IMR-90 (cell line): ENCODE results near the gene DOCK4. TPM values are rescaled to one million over a fixed set of nuclear protein-coding genes. Genes with fewer than 3 reads are reported as not detected.

ENCODE experiments used
- ATAC-seq: fragments of 200-7000 bp; cut with Tn5 transposase; 2 replicates; pipeline ENCODE4 v1.9.1; 2020; ENCODE audit warnings: low read depth, mild to moderate bottlenecking, moderate library complexity
- BruUV-seq: library from RNA; stranded (reverse); fragments of 400-500 nt; replicated peaks from 2 replicates; lab custom pipeline; 2021; lab: Mats Ljungman, UMichigan
- CTCF ChIA-PET: fragments of 300-600 bp; formaldehyde crosslinking; extraction: SDS; loops from one replicate; lab custom pipeline; 2021; ENCODE audit warnings: antibody characterized with exemption; lab: Yijun Ruan, JAX
- POLR2A ChIA-PET: fragments of 300-600 bp; sonication (Branson Sonifier 250); formaldehyde crosslinking; loops from one replicate; lab custom pipeline; 2022; ENCODE audit warnings: antibody characterized with exemption; ENCODE audit not compliant: unreplicated experiment; lab: Charles Lee
- DNase-seq: peaks from one replicate; pipeline ENCODE4 v3.0.0; 2013
- H2AFZ ChIP-seq: replicated peaks from 2 replicates; pipeline ENCODE3; 2013; ENCODE audit warnings: low read length, mild to moderate bottlenecking; ENCODE audit not compliant: poor library complexity
- H2AK5ac ChIP-seq: 2 replicates; pipeline ENCODE4 v1.6.1; 2013; ENCODE audit warnings: low read depth, low read length, inconsistent platforms
- H2AK9ac ChIP-seq: replicated peaks from 2 replicates; pipeline ENCODE3; 2013; ENCODE audit warnings: mild to moderate bottlenecking, low read depth, low read length, moderate library complexity; ENCODE audit not compliant: poor library complexity
- H2BK120ac ChIP-seq: 2 replicates; pipeline ENCODE4 v1.6.1; 2013; ENCODE audit warnings: low read depth, low read length, inconsistent platforms
- H2BK15ac ChIP-seq: 3 replicates; pipeline ENCODE4 v1.6.1; 2013; ENCODE audit warnings: low read depth, low read length, inconsistent platforms
- H2BK20ac ChIP-seq: 2 replicates; pipeline ENCODE4 v1.6.1; 2013; ENCODE audit warnings: low read depth, mild to moderate bottlenecking, inconsistent platforms, low read length, moderate library complexity
- H2BK5ac ChIP-seq: 2 replicates; pipeline ENCODE4 v1.6.1; 2013; ENCODE audit warnings: mild to moderate bottlenecking, low read depth, low read length, inconsistent platforms; ENCODE audit not compliant: poor library complexity, severe bottlenecking
- H3K14ac ChIP-seq: replicated peaks from 2 replicates; pipeline ENCODE4 v1.6.1; 2013; ENCODE audit warnings: low read depth, low read length, inconsistent platforms
- H3K18ac ChIP-seq: 2 replicates; pipeline ENCODE4 v1.6.1; 2013; ENCODE audit warnings: low read depth, low read length, control low read depth
- H3K23ac ChIP-seq: 2 replicates; pipeline ENCODE4 v1.6.1; 2013; ENCODE audit warnings: low read depth, low read length, inconsistent platforms
- H3K27ac ChIP-seq: 2 replicates; pipeline ENCODE4 v1.5.1; 2013; ENCODE audit warnings: mild to moderate bottlenecking, control low read depth, low read length; ENCODE audit not compliant: insufficient read depth
- H3K27me3 ChIP-seq: 2 replicates; pipeline ENCODE4 v1.6.1; 2013; ENCODE audit warnings: low read length; ENCODE audit not compliant: control insufficient read depth, insufficient read depth
- H3K36me3 ChIP-seq: 2 replicates; pipeline ENCODE4 v1.6.1; 2013; ENCODE audit warnings: low read length, mixed read lengths; ENCODE audit not compliant: control insufficient read depth, insufficient read depth
- H3K4ac ChIP-seq: 2 replicates; pipeline ENCODE4 v1.6.1; 2013; ENCODE audit warnings: low read depth, low read length, inconsistent platforms
- H3K4me1 ChIP-seq: 2 replicates; pipeline ENCODE4 v1.6.1; 2013; ENCODE audit warnings: low read length, mixed read lengths; ENCODE audit not compliant: control insufficient read depth, insufficient read depth
- H3K4me2 ChIP-seq: 2 replicates; pipeline ENCODE4 v1.6.1; 2013; ENCODE audit warnings: low read depth, mild to moderate bottlenecking, control low read depth, low read length, moderate library complexity
- H3K4me3 ChIP-seq: 2 replicates; pipeline ENCODE4 v1.5.1; 2013; ENCODE audit warnings: low read depth, mild to moderate bottlenecking, control low read depth, low read length, moderate library complexity; ENCODE audit not compliant: insufficient read depth
- H3K56ac ChIP-seq: 2 replicates; pipeline ENCODE4 v1.6.1; 2013; ENCODE audit warnings: low read length, inconsistent platforms; ENCODE audit not compliant: insufficient read depth; ENCODE audit errors: extremely low read depth
- H3K79me1 ChIP-seq, 2 experiments: 2 replicates each; pipeline ENCODE4 v1.6.1; 2013; ENCODE audit warnings: low read length in 2 of 2, inconsistent platforms in 1 of 2, low read depth in 1 of 2
- H3K9ac ChIP-seq: 2 replicates; pipeline ENCODE4 v1.6.1; 2013; ENCODE audit warnings: low read depth, low read length, control low read depth
- H3K9me1 ChIP-seq: 2 replicates; pipeline ENCODE4 v1.6.1; 2013; ENCODE audit warnings: low read length, inconsistent platforms; ENCODE audit not compliant: insufficient read depth
- H3K9me3 ChIP-seq: 2 replicates; pipeline ENCODE4 v1.6.1; 2013; ENCODE audit warnings: low read length; ENCODE audit not compliant: control insufficient read depth, insufficient read depth
- H4K20me1 ChIP-seq: 2 replicates; pipeline ENCODE4 v1.6.1; 2013; ENCODE audit warnings: low read length, inconsistent platforms; ENCODE audit not compliant: insufficient read depth
- H4K5ac ChIP-seq: 2 replicates; pipeline ENCODE4 v1.6.1; 2013; ENCODE audit warnings: mild to moderate bottlenecking, low read depth, low read length, control low read depth
- H4K8ac ChIP-seq, 2 experiments: 2 replicates each; pipeline ENCODE4 v1.6.1; 2013; ENCODE audit warnings: low read depth in 2 of 2, low read length in 2 of 2, control low read depth in 1 of 2, inconsistent platforms in 1 of 2
- H4K91ac ChIP-seq: 2 replicates; pipeline ENCODE4 v1.6.1; 2013; ENCODE audit warnings: low read depth, low read length, inconsistent platforms; ENCODE audit not compliant: insufficient read depth
- CTCF ChIP-seq: conservative IDR thresholded peaks from 2 replicates; pipeline ENCODE4 v1.5.1; 2012; ENCODE audit warnings: mild to moderate bottlenecking, low read depth, low read length, improper control_type of control experiment
- NFE2L2 ChIP-seq: fragments of 150-350 bp; IDR thresholded peaks from 2 replicates; pipeline ENCODE4 v1.6.1; 2016; ENCODE audit warnings: low read depth, mild to moderate bottlenecking, low read length
- RCOR1 ChIP-seq: IDR thresholded peaks from 2 replicates; pipeline ENCODE4 v1.6.1; 2012; ENCODE audit warnings: mild to moderate bottlenecking, low read length, improper control_type of control experiment; ENCODE audit not compliant: insufficient replicate concordance
- RFX5 ChIP-seq: IDR thresholded peaks from 2 replicates; pipeline ENCODE4 v1.8.0; 2012; ENCODE audit warnings: low read depth, mild to moderate bottlenecking, low read length, moderate library complexity
- WGBS, 2 experiments: methylation state at CpG; one replicate each; pipeline versions ENCODE4 v1.1.5 to v1.1.7; 2013; ENCODE audit warnings: missing lambda C conversion rate in 2 of 2; ENCODE audit not compliant: insufficient read length in 1 of 2; ENCODE audit errors: extremely low coverage in 2 of 2; 5-methylcytosine and 5-hydroxymethylcytosine counted together
- dilution Hi-C: fragments of 300-500 bp; cut with HindIII; formaldehyde crosslinking; loops from one replicate; pipeline ENCODE4 v1.14.3; 2018; ENCODE audit warnings: low sequenced_read_pairs; ENCODE audit not compliant: unreplicated experiment
- in situ Hi-C: fragments of 300-500 bp; cut with MboI; formaldehyde crosslinking; loops from 3 replicates; pipeline ENCODE4 v1.14.3; 2019; ENCODE audit warnings: low sequenced_read_pairs, inconsistent platforms, mixed read lengths
- intact Hi-C: fragments of 100-400 bp; cut with micrococcal nuclease; formaldehyde crosslinking; loops from 2 replicates; pipeline ENCODE4 v1.10.0; 2022
- polyA plus RNA-seq, 3 experiments: library from polyadenylated mRNA; depleted of rRNA; stranded (reverse); fragments of >200 nt; gene quantifications; 2 replicates each; pipeline ENCODE4 v1.2.3, GENCODE V29; 2012; ENCODE audit warnings: low replicate concordance in 1 of 3
- total RNA-seq: library from RNA; depleted of rRNA; stranded (reverse); fragments of >200 nt; gene quantifications from 2 replicates; pipeline ENCODE4 v1.2.3, GENCODE V29; 2012

DOCK4 gene
- total and polyA plus RNA-seq, 2 of the 4 experiments (the other 2 are of a cell fraction): 4.4 to 12.2 TPM

- H3K79me1 ChIP-seq: peaks cover 15 to 27% of the 10 kb centered on the region in 2 experiments
- H2AK9ac ChIP-seq: no peak overlapping the region
- WGBS, 2 experiments: 93% methylated on average over 7 of the region's 8 CpGs; no CpG with 5 or more reads in 1 of the 2 experiments
- no peak overlapping the region for H2BK20ac ChIP-seq
- ATAC-seq (no peak), DNase-seq (no peak)
- no peak overlapping the region for H4K91ac ChIP-seq
- H3K18ac ChIP-seq: no peak overlapping the region
- TF ChIP-seq RFX5: no peak
- no peak for TF ChIP-seq NFE2L2
- no peak for TF ChIP-seq RCOR1
- no peak for TF ChIP-seq CTCF
- no peak overlapping the region for H3K56ac ChIP-seq
- H3K36me3 ChIP-seq: no peaks in the 10 kb centered on the region
- BruUV-seq: no TSS peak
- dilution Hi-C loops: no loop called here
- H4K5ac ChIP-seq: no peak overlapping the region
- CTCF ChIA-PET: no interaction called here
- no peak overlapping the region for H3K27ac ChIP-seq
- no peak overlapping the region for H4K8ac ChIP-seq
- no peaks in the 10 kb centered on the region for H4K20me1 ChIP-seq
- intact Hi-C loops: no loop called here
- H2BK15ac ChIP-seq: no peak overlapping the region
- H3K4me2 ChIP-seq: no peak overlapping the region
- in situ Hi-C loops: no loop called here
- H3K9me1 ChIP-seq: peaks cover 16% of the 10 kb centered on the region
- H2AK5ac ChIP-seq: peak overlapping the region; percentile 74
- no peaks in the 10 kb centered on the region for H3K9me3 ChIP-seq
- H3K4me3 ChIP-seq: no peak overlapping the region
- no peak overlapping the region for H3K14ac ChIP-seq
- no peaks in the 10 kb centered on the region for H3K27me3 ChIP-seq
- H2BK120ac ChIP-seq: no peak overlapping the region
- H2BK5ac ChIP-seq: no peak overlapping the region
- no peak overlapping the region for H2AFZ ChIP-seq
- no peak overlapping the region for H3K23ac ChIP-seq
- POLR2A ChIA-PET: no interaction called here
- no peak overlapping the region for H3K4ac ChIP-seq
- no peak overlapping the region for H3K9ac ChIP-seq
- H3K4me1 ChIP-seq: peaks cover 6% of the 10 kb centered on the region
Observed at GRCh38 chr7:112159351-112159750, 46.8 kb downstream of the DOCK4 start.
